Kidney tubule cell (primary cell): ENCODE data around the gene CASP14.
"Not testable (repeated sequence)": the region's sequence is repeated elsewhere in the genome, so short reads cannot be mapped to it uniquely, and the experiment has no call there.

Source experiments
- DNase-seq: peaks from one replicate; pipeline ENCODE4 v3.0.0-alpha.2; 2018; ENCODE audit warnings: low spot score

CASP14 gene

GRCh38 chr19:15048885-15049541 is at the start of gene CASP14:
CASP14 (plus strand) TSS chr19:15049480; CDS start chr19:15052252, 2,772 bp downstream.
- no peak for DNase-seq

- DNase-seq: no peak
Observed at GRCh38 chr19:15008308-15008707, 41.0 kb upstream of the CASP14 start.

GRCh38 chr19:15010501-15011300 is 38.6 kb upstream of the CASP14 start:
- DNase-seq: no peak

- DNase-seq: no peak
Observed at GRCh38 chr19:15014579-15014978, 34.7 kb upstream of the CASP14 start.

GRCh38 chr19:15015946-15016542 is 33.2 kb upstream of the CASP14 start:
- DNase-seq: no peak

GRCh38 chr19:15018836-15019235 is 30.4 kb upstream of the CASP14 start:
- DNase-seq: not testable (repeated sequence)

GRCh38 chr19:15021286-15022007 is 27.8 kb upstream of the CASP14 start:
- DNase-seq: no peak

- no peak for DNase-seq
Observed at GRCh38 chr19:15022752-15023151, 26.5 kb upstream of the CASP14 start.

- no peak for DNase-seq
Observed at GRCh38 chr19:15025217-15025616, 24.1 kb upstream of the CASP14 start.

GRCh38 chr19:15028490-15028889 is 20.8 kb upstream of the CASP14 start:
- DNase-seq: no peak

- no peak for DNase-seq
Observed at GRCh38 chr19:15031675-15032074, 17.6 kb upstream of the CASP14 start.

- no peak for DNase-seq
Observed at GRCh38 chr19:15035795-15036311, 13.4 kb upstream of the CASP14 start.

GRCh38 chr19:15037586-15037985 is 11.7 kb upstream of the CASP14 start:
- no peak for DNase-seq

GRCh38 chr19:15038294-15038693 is 11.0 kb upstream of the CASP14 start:
- DNase-seq: no peak

- DNase-seq: no peak
Observed at GRCh38 chr19:15042003-15042402, 7.3 kb upstream of the CASP14 start.

- DNase-seq: no peak
Observed at GRCh38 chr19:15042826-15043225, 6.5 kb upstream of the CASP14 start.

- DNase-seq: no peak
Observed at GRCh38 chr19:15045506-15045905, 3.8 kb upstream of the CASP14 start.

GRCh38 chr19:15047680-15048079 is 1.6 kb upstream of the CASP14 start:
- no peak for DNase-seq

- DNase-seq: no peak
Observed at GRCh38 chr19:15048128-15048527, 1.2 kb upstream of the CASP14 start.

- DNase-seq: no peak
Observed at GRCh38 chr19:15050639-15051038, 1.4 kb downstream of the CASP14 start.

- no peak for DNase-seq
Observed at GRCh38 chr19:15062036-15062435, 12.8 kb downstream of the CASP14 start.

- peak; percentile 13 for DNase-seq
Observed at GRCh38 chr19:15070386-15070785, 21.1 kb downstream of the CASP14 start.
